ENCODE measurements around the gene SLC5A1. TPM values are rescaled to one million over a fixed set of nuclear protein-coding genes. Genes with fewer than 3 reads are reported as not detected.

SLC5A1 gene
- total and polyA plus RNA-seq, 2 of the 13 experiments (the other 11 are each of a cell fraction or from before 2014, with no cell fraction given), result not detected

GRCh38 chr22:32063701-32064100 lies 20.6 kb downstream of the SLC5A1 start:
- in situ Hi-C loops (cut with HindIII; ENCODE audit: extremely low pct_ligation_motif_present, low pct_unique_long_range_greater_than_20kb), result no loop called here
- ChIA-PET CTCF (ENCODE audit: low intra/inter-chr PET ratio, low total read pairs) (no interaction called here), POLR2A (no interaction called here)
- H2AFZ ChIP-seq (ENCODE audit: low read length), result no peak overlapping the region
- H3K4me3 ChIP-seq (replicated peaks in 1 of 3; ENCODE audit: insufficient read depth in 1 of 3, low read depth in 2 of 3, low read length in 3 of 3), result no peak overlapping the region
- H4K20me1 ChIP-seq (ENCODE audit: insufficient read depth, low read length), result no peaks in the 10 kb centered on the region
- WGBS (ENCODE audit: low lambda C conversion rate), result 7% methylated on average over 2 of the region's 2 CpGs
- no peaks in the 10 kb centered on the region for H3K9me3 ChIP-seq (ENCODE audit: low read length)
- H3K27ac ChIP-seq (ENCODE audit: extremely low read length, insufficient read depth, low read length), result no peak overlapping the region
- peaks cover 1 to 21% of the 10 kb centered on the region in 2 experiments; a peak in 1 of 5 replicates for H3K27me3 ChIP-seq (ENCODE audit: control insufficient read depth in 1 of 2, insufficient read depth in 2 of 2, low read length in 2 of 2)
- no peaks in the 10 kb centered on the region for H3K36me3 ChIP-seq (replicated peaks in 1 of 2; ENCODE audit: control insufficient read depth in 1 of 2, insufficient read depth in 2 of 2, low read length in 2 of 2)
- H3K9ac ChIP-seq (ENCODE audit: insufficient read depth, low read depth, low read length), result no peak overlapping the region
- no TSS peak for BruUV-seq (replicated peaks)
- ATAC-seq, result no peak
- no peaks in the 10 kb centered on the region for H3K4me1 ChIP-seq (ENCODE audit: insufficient read depth, low read length)
- intact Hi-C loops (cut with micrococcal nuclease; ENCODE audit: unreplicated experiment), result no loop called here
- no peaks in the 10 kb centered on the region for H3K79me2 ChIP-seq (ENCODE audit: insufficient read depth, low read length)
- TF ChIP-seq, protein P1, sequence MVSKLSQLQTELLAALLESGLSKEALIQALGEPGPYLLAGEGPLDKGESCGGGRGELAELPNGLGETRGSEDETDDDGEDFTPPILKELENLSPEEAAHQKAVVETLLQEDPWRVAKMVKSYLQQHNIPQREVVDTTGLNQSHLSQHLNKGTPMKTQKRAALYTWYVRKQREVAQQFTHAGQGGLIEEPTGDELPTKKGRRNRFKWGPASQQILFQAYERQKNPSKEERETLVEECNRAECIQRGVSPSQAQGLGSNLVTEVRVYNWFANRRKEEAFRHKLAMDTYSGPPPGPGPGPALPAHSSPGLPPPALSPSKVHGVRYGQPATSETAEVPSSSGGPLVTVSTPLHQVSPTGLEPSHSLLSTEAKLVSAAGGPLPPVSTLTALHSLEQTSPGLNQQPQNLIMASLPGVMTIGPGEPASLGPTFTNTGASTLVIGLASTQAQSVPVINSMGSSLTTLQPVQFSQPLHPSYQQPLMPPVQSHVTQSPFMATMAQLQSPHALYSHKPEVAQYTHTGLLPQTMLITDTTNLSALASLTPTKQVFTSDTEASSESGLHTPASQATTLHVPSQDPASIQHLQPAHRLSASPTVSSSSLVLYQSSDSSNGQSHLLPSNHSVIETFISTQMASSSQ (IDR thresholded peaks at IDR 0.05; ENCODE audit: low read depth), result no peak
- TF ChIP-seq, protein P1 (CRISPR knock-in tag; IDR thresholded peaks at IDR 0.05; ENCODE audit: borderline replicate concordance), result no peak
- TF ChIP-seq ZBTB7A (CRISPR knock-in tag; IDR thresholded peaks at IDR 0.05) (no peak), CEBPB (IDR thresholded peaks at IDR 0.05; ENCODE audit: borderline replicate concordance, low read depth, low read length) (no peak), ZNF816 (CRISPR knock-in tag; IDR thresholded peaks at IDR 0.05; ENCODE audit: borderline replicate concordance) (no peak), ZNF232 (CRISPR knock-in tag; IDR thresholded peaks at IDR 0.05; ENCODE audit: borderline replicate concordance) (no peak), MAFF (IDR thresholded peaks at IDR 0.05; ENCODE audit: low read depth, low read length) (no peak), ZNF572 (CRISPR knock-in tag; IDR thresholded peaks at IDR 0.05) (no peak), ZNF256 (CRISPR knock-in tag; conservative IDR thresholded peaks at IDR 0.05) (no peak)
- H3K4me2 ChIP-seq (ENCODE audit: low read depth, low read length), result no peak overlapping the region
- no peak for FAIRE-seq
- no peak for DNase-seq (ENCODE audit: low spot score)

Measured in HepG2 (cell line).